GM12891 (cell line): Measurements from ENCODE around the gene HNF1A.

ENCODE experiments used
- POLR2A ChIP-seq: IDR thresholded peaks from 2 replicates; pipeline ENCODE4 v1.6.1; 2011; ENCODE audit warnings: low read depth, low read length, control low read depth
- POLR2AphosphoS5 ChIP-seq: IDR thresholded peaks from 2 replicates; pipeline ENCODE4 v1.6.1; 2011; ENCODE audit warnings: low read depth, low read length, control low read depth

DNA sequence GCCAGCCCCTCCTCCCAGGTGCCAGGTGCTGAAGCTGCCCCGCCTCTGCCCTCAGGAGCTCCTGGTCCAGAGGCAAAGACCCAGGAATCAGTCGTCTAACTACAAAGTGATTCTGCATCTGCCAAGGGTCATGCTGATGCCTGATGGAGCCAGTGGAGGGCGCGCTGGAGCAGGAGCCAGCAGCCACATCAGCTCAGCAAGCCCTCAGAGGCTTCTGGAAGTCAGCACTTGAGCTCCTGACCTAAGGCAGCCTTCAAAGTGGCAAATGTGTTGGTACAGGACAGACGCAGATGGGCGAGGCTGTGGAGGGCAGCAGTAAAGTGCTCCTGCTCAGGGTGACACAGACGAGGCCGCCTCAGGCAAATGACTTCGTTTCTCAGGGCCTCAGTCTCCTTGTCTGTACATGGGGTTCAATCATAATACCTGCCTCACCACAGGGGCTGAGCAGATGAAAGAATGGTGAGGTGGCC is 27.0 kb downstream of the HNF1A start:
- TF ChIP-seq POLR2AphosphoS5 (no peak), POLR2A (no peak)
